HepG2 (cell line): ENCODE data around the gene HNF1B. TPM values are rescaled to one million over a fixed set of nuclear protein-coding genes. Genes with fewer than 3 reads are reported as not detected.

Experiments used
- ADNP ChIP-seq: sonication (generic); formaldehyde crosslinking; IDR thresholded peaks from 2 replicates; pipeline ENCODE4 v1.4.0; 2020; ENCODE audit warnings: missing genetic modification reagents
- ARID5B ChIP-seq: IDR thresholded peaks from 2 replicates; pipeline ENCODE4 v1.4.0; 2020; ENCODE audit warnings: mild to moderate bottlenecking, missing genetic modification reagents
- ATF2 ChIP-seq: sonication (generic); formaldehyde crosslinking; IDR thresholded peaks from 2 replicates; pipeline ENCODE4 v1.4.0; 2020; ENCODE audit warnings: missing genetic modification reagents
- DBP ChIP-seq: sonication (generic); formaldehyde crosslinking; IDR thresholded peaks from 2 replicates; pipeline ENCODE4 v1.4.0; 2020; ENCODE audit warnings: missing genetic modification reagents; ENCODE audit errors: not compliant biosample characterization
- GATAD2A ChIP-seq: IDR thresholded peaks from 2 replicates; pipeline ENCODE4 v1.6.1; 2016
- HINFP ChIP-seq: sonication (generic); formaldehyde crosslinking; IDR thresholded peaks from 2 replicates; pipeline ENCODE4 v1.4.0; 2020; ENCODE audit warnings: low read depth, mild to moderate bottlenecking, missing genetic modification reagents
- ISL2 ChIP-seq: sonication (generic); formaldehyde crosslinking; IDR thresholded peaks from 2 replicates; pipeline ENCODE4 v1.5.0; 2020; ENCODE audit warnings: missing genetic modification reagents
- LBX2 ChIP-seq: sonication (generic); formaldehyde crosslinking; IDR thresholded peaks from 2 replicates; pipeline ENCODE4 v1.5.0; 2020; ENCODE audit warnings: missing genetic modification reagents, mild to moderate bottlenecking, borderline replicate concordance
- SP4 ChIP-seq: sonication (generic); formaldehyde crosslinking; IDR thresholded peaks from 2 replicates; pipeline ENCODE4 v1.8.1; 2023; ENCODE audit warnings: mild to moderate bottlenecking, missing genetic modification reagents
- THAP9 ChIP-seq: sonication (generic); formaldehyde crosslinking; IDR thresholded peaks from 2 replicates; pipeline ENCODE4; 2020; ENCODE audit warnings: missing genetic modification reagents, mild to moderate bottlenecking, borderline replicate concordance
- THYN1 ChIP-seq: sonication (generic); formaldehyde crosslinking; IDR thresholded peaks from 2 replicates; pipeline ENCODE4 v1.8.1; 2023; ENCODE audit warnings: low read depth, mild to moderate bottlenecking, moderate library complexity, missing genetic modification reagents, borderline replicate concordance
- ZBTB25 ChIP-seq: IDR thresholded peaks from 2 replicates; pipeline ENCODE4 v1.6.1; 2018; ENCODE audit warnings: missing genetic modification reagents
- ZNF138 ChIP-seq: sonication (generic); formaldehyde crosslinking; IDR thresholded peaks from 2 replicates; pipeline ENCODE4 v1.5.0; 2020; ENCODE audit warnings: mild to moderate bottlenecking, low read depth, missing genetic modification reagents
- ZNF251 ChIP-seq: sonication (generic); formaldehyde crosslinking; IDR thresholded peaks from 2 replicates; pipeline ENCODE4 v1.9.0; 2021; ENCODE audit warnings: mild to moderate bottlenecking, missing genetic modification reagents
- ZNF253 ChIP-seq: sonication (generic); formaldehyde crosslinking; IDR thresholded peaks from 2 replicates; pipeline ENCODE4 v1.8.0; 2022; ENCODE audit warnings: mild to moderate bottlenecking, missing genetic modification reagents, borderline replicate concordance
- ZNF547 ChIP-seq: sonication (generic); formaldehyde crosslinking; IDR thresholded peaks from 2 replicates; pipeline ENCODE4 v1.5.1; 2020; ENCODE audit warnings: mild to moderate bottlenecking, missing genetic modification reagents
- ZNF629 ChIP-seq: sonication (generic); formaldehyde crosslinking; conservative IDR thresholded peaks from 2 replicates; pipeline ENCODE4 v1.5.0; 2020; ENCODE audit warnings: missing genetic modification reagents
- polyA plus RNA-seq, 8 experiments: library from polyadenylated mRNA; depleted of rRNA in 3 of 8; stranded (reverse) in 7 of 8; unstranded in 1 of 8; fragments of >200 nt; fragmentation: Illumina TruSeq in 4 of 8; extraction: Trizol in 4 of 8; gene quantifications; 2 replicates each; pipeline versions ENCODE4 v1.2.1 to v1.2.3, GENCODE V29; 2011 to 2016; ENCODE audit warnings: low read depth in 4 of 8, missing spikeins in 1 of 8, mixed read lengths in 1 of 8; ENCODE audit not compliant: insufficient read depth in 1 of 8
- total RNA-seq, 5 experiments: library from RNA; depleted of rRNA; stranded (reverse); fragments of >200 nt; fragmentation: Illumina TruSeq; extraction: Trizol; gene quantifications; 2 replicates each; pipeline ENCODE4 v1.2.3, GENCODE V29; 2016; ENCODE audit warnings: low read depth in 1 of 5

HNF1B gene
- total and polyA plus RNA-seq, 2 of the 13 experiments (the other 11 are each of a cell fraction or from before 2014, with no cell fraction given): 1.9 to 5.3 TPM

GRCh38 chr17:37650419-37651003 is 94.3 kb downstream of the HNF1B start (continued):
- TF ChIP-seq THAP9: no peak
- peak; percentile 29; the same call in 1 of the 2 replicates for TF ChIP-seq GATAD2A
- no peak for TF ChIP-seq ZNF253 (CRISPR knock-in tag)
- TF ChIP-seq ZNF629 (CRISPR knock-in tag): 0 out of 2 replicates have a peak, but pooled peaks have one; percentile 6
- TF ChIP-seq THYN1: no peak
- TF ChIP-seq DBP (CRISPR knock-in tag): no peak
- TF ChIP-seq SP4 (CRISPR knock-in tag): no peak
- TF ChIP-seq ZNF547: no peak
- no peak for TF ChIP-seq ADNP (CRISPR knock-in tag)
- TF ChIP-seq LBX2 (CRISPR knock-in tag): no peak
- no peak for TF ChIP-seq ISL2 (CRISPR knock-in tag)
- no peak for TF ChIP-seq ZBTB25 (CRISPR knock-in tag)
- TF ChIP-seq ZNF251 (CRISPR knock-in tag): no peak
- no peak for TF ChIP-seq ATF2
- TF ChIP-seq ARID5B (CRISPR knock-in tag): 0 out of 2 replicates have a peak, but pooled peaks have one; percentile 11
- no peak for TF ChIP-seq ZNF138
- no peak for TF ChIP-seq HINFP (CRISPR knock-in tag)
